Embryonic facial prominence (tissue), 1 donor: ENCODE measurements around the gene DLGAP1.

Experiments used
- DNase-seq: peaks from one replicate; pipeline ENCODE4 v3.0.0-alpha.2; 2016; ENCODE audit errors: extremely low spot score

Gene DLGAP1

DNA sequence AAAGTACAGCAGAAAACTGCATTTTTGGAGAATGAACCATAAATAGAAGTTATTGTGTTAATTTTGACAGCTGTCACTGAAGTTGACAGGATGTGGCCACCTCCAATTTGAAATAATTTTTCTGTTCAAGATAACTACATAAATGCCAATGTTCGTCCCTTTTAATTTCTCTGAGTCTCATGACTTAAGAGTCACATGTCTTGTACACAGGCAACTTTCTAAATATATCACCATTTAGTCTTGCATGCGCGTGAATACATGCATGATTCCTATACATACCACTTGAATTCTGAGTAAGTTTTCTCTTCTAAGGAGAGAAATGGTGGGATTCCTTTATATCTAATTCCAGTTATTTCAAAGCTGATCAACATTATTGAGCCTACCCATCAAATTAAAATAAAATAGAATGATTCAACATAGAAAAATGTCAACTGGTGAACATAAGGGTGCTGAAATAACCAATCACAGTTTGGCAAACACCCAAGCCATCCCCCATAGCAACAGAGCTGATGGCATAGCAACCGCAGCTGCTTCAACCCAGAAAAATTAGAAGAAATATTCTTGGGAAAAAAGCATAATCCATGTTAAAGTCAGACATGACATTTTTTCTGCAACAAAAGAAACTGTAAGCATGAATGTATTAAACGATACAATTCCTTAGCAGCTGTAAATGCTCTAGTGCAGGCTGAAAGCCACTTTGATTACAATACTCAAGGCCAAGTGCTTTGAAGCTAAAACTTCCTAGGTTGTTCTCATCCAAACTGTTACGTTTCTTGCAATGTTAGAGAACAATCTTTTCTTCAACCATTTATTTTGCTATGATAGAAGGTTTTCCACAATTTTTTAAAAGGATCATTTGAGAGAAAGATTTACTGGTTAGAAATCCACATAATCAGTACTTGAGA is 282.7 kb downstream of the DLGAP1 start:
- no peak for DNase-seq

DNA sequence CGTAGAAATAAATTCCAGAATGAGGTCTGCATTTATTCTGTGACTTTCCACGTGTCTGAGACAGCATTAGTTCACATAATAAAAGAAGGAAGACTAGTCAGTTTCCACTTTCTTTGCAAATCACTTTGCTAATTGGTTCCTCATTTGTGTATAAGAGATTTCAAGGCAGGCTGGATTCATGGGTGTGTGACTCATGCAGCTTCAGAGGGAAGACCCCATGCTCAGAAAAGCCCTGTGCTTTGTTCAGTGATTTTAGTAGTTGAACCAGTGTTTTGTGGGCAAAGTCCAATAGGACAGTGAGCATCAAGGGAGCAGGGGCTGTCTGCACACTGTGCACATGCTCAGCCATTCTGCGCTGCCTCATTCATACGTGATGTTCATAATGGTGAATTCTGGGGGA is 297.8 kb downstream of the DLGAP1 start:
- DNase-seq = no peak

DNA sequence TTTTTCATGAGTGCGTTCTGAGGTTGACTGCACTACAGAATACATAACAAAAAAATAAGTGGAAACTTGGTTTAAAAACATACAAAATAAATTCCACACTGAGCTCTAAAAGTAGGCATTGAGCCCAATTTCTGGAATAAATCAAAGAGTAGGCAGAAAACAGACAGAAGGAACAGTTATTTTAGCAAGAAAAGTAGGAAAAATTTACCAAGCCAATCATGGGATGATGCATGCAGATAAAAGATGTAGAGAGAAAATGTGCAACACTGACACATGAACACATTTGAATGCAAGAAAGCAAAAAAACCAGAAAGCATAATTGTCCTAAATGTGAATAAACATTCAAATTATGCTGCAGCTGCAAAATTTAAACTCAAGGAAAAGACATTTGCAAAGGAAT is 308.3 kb downstream of the DLGAP1 start:
- DNase-seq = peak; percentile 16

DNA sequence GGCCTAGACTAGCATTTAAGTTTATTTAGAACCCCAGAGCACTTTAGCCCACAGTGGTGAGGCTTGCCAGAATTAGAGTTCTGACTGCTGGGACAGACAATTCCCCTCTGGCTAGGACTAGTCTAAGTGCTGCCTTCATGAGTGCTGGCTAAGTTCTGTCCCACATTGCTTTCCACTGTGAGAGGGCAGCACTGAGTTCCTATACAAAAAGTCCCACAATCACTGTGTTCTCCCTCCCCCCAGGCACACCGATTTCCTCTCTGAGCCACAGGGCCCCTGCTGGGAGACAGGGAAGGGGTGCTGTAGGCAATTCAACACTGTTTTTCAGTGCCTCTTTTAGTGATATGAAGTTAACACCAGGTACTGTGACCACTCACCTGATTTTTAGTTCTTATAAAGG is 310.9 kb downstream of the DLGAP1 start:
- DNase-seq = no peak

DNA sequence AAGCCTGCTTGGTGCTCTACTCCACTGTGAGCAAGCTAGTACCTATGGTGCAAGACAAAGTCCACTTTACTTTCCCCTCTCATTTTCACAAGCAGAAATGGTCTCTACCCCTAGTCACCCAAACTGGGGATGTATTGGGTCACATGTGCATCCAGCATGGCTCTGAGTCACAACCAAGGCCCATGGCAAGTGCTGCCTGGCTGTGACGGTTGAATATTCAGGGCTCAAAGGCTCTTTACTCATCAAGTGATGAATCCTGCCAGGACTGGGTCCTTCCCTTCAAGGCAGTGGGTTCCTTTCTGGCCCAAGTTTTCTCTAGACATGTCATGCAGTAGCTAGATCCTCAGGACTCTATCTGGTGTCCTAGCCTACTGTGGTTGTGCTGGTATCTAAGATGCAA is 311.5 kb downstream of the DLGAP1 start:
- no peak for DNase-seq

DNA sequence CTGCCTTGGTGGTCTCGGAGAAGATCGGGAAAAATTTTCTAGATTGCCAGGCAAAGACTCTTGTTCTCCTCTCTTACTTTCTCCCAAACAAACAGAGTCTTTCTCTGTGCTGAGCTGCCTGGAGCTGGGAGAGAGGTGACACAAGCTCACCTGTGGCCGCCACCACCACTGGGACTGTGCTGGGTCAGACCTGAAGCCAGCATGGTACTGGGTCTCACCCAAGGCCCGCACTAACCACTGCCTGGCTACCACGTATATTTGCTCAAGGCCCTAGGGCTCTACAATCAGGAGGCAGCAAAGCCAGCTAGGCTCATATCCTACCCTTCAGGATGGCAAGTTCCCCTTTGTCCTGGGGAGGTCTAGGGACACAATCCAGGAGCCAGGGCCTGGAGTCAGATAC is 312.2 kb downstream of the DLGAP1 start:
- no peak for DNase-seq

DNA sequence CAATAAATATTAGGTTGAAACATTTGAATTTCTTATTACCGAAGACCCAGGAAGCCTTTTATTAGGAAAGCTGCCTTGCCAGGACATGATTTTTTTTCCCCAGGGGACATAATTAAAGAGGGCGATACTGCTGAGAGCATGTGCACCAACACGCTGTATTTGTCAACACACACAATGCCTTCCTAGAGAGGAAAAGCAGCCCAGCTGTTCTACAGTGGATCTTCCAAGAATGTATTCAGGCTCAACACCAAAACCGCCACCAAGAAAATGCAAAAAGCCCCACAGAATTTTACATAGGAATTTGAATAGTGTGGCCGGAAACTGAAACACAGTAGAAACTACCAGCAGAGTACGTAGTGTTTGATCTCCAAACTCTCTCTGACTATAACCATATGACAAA is 320.4 kb downstream of the DLGAP1 start:
- DNase-seq = no peak

DNA sequence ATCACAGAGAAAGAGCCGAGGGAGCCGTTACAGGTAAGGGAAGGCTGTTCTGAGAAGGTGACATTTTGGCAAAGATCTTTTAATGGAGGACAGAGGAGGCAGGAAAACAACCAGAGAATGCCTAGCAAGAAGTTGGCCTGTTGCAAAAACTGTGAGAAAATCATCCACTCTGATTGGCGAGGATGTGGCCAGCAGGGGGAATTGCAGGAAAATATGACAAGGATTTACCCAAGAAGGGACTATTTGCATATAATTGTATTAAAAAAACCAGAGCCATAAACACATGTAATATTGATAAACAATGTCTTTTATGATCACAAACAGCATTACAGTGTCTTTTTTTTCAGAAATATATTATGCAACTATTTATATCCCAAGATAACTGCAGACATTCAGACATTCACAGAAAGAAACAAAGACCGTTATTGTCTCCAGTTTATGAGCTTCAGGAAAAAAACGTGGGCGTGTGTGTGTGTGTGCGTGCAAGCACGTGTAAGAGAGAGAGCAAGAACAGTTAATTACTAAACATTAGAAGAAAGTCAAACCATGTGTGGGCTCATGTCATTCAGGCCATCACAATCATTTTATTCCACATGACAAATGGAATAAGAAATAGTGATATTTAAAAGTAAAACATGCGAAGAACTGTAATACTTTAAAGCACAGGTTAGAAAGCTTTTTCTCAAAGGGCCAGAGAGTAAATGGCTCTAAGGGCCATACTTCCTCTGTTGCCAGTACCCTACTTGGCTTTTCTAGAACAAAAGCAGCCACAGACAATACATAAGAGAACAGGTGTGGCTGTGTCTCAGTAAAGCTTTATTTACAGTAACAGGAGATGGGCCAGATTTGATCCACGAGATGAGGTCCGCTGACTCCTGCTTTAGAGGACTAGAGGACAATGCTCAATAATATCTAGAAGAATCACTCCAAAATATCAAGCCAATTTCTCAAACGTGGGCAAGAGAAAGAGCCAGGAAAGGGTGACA is 324.1 kb downstream of the DLGAP1 start:
- DNase-seq = no peak

DNA sequence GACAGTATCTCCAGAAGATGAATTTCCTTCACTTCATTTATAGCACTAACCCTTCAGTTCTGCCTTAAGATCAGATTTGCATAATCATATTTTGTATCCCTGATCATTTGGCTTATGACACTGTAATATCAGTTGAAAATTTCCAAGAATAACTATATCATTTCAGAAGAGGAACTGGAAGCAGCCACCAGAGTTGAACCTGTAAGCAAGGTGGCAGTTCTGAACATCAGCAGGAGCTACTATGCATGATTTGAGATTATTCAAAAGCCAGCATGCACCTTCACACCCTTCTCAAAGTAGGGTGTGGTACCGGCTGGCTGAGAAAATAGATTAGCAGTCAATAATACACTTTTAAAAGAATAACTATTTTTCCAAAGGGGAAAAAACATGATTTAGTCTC is 328.2 kb downstream of the DLGAP1 start:
- no peak for DNase-seq

DNA sequence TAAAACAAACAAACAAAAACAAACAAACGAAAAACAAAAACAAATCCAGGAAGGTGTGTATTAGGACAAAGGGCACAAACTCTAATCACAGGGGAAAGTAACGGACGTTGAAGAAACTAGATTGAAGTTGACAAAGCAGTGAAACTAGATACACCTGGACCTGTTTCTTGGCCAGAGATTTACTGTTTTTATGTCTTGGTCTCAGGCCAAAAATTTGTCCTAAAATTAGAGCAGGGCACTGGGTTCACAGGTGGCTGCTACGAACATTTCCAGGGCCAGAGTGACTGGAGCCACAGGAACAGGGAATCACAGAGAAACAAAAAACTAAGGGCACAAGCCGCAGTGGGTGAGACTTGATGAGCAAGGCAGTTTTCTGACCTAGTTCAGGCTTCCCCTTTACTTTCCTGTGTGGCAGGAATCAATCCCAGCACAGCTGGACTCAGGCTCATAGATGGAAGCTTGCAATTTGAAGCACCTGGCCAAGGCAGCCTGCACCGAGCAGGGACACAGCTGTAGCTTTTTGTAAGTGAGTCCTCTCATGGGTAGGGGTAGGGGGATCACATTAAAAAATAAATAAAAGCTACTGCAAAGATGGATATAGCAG is 329.4 kb downstream of the DLGAP1 start:
- no peak for DNase-seq

DNA sequence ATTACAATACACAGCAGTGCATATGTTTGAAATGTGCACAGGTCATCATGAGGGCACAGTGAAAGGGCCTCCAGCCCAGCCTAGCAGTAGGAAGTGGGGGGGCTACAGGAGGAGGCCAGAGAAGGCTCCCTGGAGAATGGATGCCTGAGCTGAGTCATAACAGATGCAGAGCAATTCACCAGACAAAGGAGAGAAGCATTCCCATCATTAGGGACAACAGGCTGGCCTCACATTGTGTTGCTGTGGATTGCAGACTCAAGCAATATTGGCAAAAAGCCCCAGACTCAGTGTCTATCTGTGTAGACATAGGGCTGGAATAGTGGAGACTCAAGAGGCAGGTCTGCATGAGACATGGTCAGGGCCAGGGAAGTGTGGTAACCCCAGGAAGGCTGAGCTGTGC is 329.9 kb downstream of the DLGAP1 start:
- DNase-seq = no peak

DNA sequence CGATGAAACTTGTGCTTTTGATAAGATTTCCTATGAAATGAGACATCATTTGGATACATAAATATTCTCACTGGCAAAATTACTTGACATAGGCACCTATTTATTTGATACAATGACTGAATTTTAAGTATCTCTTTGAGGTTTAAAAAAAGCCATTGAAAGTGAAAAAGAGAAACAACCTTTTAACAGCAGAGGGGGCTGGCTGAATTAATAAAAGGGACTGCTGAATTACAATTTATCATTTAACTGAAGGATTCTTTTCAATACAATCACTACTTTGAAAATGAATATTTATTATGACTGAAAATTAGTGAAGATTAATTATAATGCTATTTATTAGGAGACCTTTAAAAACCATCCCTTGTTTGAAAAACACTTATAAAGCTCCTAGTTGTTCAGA is 335.3 kb downstream of the DLGAP1 start:
- no peak for DNase-seq

DNA sequence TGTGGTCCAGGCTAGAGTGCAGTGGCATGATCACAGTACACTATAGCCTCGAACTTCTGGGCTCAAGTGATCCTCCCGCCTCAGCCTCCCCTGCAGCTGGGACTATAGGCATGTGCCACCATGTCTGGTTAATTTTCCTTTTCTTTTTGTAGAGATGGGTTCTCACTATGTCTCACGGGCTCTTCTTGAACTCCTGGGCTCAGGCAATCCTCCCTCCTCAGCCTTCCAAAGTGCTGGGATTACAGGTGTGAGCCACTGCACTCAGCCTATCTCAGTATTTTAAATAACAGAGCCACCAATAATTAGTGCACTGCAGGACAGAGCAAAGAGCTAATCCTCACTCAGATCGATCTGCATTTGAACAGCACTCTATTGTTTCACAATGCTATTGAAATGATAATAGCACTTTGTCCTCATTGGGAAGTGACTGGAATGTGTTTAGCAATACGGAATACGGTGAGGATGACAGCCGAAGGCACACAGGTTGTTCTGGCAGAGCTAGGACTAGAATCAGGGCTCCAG is 335.9 kb downstream of the DLGAP1 start:
- no peak for DNase-seq

DNA sequence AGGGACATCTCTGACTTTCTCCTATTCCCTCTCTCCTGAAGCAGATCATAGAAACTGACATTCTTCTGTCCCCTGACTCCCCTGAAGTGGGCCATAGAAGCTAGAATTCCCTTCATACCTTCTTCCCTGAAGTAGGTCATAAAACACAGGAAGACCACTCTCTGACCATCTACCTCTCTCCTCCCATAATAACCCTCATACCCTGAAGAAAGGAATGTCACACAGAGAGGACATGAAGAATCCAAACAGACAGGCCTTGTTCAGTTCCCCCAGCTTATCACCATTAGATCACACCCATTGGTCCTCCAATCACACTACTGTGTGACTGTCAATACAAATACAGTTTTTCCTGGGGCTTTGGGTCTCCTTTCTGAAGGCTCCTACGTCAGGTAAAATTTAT is 347.1 kb downstream of the DLGAP1 start:
- DNase-seq = no peak

DNA sequence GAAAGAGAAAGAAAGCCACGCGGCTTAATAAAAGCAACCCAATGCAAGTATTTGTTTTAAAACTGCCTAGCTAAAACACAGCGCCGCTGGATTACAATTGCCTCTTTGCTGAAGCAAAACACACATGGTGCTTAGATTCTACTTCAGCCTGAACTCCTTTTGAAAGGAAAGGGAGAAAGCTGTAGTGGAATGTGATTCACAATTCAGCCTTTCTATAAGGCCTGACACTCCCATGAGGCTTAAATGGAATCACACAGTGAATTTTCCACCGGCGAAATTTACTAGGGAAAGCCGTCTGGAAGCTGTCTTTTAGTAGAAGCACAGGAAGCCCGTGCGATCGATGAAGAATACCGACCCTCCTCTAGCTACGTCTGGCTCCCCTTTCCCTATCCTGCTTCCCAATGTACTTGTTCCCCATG is 348.0 kb downstream of the DLGAP1 start:
- no peak for DNase-seq

DNA sequence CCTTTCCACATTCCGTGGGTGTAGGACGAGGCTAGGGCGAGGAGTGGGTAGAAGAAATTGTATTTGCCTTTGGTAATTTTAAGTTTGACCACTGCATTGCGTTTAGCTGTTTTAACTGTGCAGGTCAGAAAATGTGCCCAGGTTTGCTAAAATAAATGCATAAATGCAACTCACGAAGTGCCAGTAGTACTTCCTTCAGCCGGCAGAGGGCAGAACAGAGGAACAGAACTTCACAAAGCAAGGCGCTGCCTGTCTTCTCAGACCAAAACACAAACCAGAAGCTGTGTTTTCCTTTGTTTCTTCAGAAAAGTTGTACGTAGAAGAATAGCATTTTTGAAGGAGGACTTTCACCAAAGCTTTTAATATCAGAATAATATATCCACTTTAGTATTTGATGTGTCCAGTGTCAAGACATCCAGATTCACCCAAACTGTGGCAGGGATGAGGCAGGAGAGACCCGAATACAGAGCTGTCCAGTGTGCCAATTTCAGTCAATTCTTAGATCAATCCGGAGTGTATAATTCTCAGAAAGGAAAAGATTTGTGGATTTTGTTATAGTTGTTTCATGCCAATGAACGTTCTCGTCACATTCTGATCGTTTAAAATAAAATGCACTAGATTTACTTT is 348.6 kb downstream of the DLGAP1 start:
- DNase-seq = peak; percentile 45

DNA sequence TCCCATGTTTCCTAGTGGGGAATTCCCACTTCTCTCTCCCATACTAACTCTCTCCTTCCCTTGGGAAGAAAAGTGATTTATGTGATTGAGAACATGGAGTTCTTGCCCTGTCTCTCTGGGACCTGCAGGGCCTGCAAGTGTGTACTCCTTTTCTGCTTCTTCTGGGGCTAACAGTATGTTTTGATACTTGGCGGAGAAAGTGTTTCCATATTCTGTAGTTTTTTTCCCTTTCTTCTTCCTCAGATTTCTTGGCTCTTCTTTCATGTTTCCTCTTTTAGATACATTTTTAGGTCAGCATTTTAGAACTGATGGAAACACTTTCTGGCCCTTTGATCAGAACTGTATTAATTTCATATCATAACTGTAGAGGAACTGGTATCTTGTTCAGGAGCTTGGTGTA is 352.2 kb downstream of the DLGAP1 start:
- DNase-seq = no peak

DNA sequence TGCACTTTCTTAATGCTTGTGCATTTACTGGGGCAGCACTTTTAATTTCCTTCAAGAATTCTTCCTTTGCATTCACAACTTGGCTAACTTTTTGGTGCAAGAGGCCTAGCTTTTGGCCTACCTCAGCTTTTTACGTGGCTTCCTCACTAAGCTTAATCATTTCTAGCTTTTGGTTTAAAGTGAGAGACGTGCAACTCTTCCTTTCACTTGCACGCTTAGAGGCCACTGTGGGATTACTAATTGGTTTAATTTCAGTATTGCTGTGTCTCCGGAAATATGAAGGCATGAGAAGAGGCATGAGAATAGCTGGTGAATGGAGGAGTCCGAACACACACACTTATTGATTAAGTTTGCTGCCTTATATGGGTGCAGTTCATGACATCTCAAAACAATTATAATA is 354.1 kb downstream of the DLGAP1 start:
- no peak for DNase-seq

DNA sequence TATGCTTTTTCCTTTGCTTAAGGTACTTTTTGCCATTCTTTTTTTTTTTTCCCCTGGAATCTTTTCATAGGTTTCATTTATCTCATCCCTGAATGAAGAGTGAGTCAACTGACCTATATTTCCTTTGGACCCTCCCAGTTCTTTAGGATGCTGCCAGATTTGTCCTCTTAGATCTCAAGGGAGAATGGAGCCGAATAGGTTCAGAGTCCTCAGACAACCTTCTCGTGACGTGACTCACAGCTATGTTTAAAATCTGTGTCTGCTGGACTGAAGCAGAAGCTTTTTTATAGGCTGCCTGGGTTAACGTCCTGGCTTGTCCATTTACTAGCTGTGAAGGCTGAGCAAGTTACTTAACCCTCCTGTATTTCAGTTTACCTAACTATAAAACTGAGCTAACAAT is 358.6 kb downstream of the DLGAP1 start:
- no peak for DNase-seq

DNA sequence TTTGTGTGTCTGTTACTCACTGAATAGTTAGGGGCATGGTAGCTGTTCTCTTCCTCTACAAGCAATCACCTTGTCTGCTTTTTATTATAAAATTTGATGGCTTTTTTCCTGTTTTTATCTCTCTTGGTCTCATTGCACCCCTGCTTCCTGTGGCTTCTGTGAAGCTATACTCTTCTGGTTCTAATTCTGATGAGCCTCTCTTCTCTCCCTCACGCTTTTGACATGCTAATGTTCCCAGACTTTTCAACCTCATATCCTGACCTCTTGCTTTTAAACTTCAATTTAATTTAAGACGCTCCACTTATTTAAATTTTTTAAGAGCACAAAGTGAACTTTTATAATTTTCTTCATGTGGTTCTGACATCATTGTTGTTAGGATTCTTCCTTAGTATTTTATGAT is 361.4 kb downstream of the DLGAP1 start:
- DNase-seq = no peak

DNA sequence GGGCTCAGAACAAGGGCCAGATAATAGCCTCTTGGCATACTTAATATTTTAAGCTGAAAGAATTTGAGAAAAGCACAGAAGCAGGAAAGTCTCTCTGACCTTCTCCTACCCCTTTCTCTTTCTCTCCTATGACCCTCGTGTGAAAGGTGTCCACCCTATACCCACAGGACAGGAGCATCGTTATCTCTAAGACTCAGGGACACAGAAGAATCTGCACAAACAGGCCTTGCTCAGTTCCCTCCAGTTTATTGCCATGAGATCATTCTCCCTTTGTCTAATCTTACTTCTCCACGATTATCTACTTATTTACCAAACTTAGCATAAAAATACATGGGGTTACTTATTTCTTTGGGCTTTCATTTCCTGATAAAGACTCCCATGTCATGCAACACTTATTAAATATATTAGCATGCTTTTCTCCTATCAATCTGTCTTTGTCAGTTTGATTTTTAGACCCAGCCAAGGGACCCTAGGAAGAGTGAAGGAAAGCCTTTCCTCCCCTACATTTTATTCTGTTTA is 370.7 kb downstream of the DLGAP1 start:
- no peak for DNase-seq
